Measurements from ENCODE around the gene AP1G2. TPM values are rescaled to one million over a fixed set of nuclear protein-coding genes. Genes with fewer than 3 reads are reported as not detected.

Gene AP1G2
- total and polyA plus RNA-seq, 2 of the 13 experiments (the other 11 are each of a cell fraction or from before 2014, with no cell fraction given), result 96.9 to 611 TPM

- 0 out of 2 replicates have a peak, but pooled peaks have one; percentile 18 for TF ChIP-seq ZBTB46 (CRISPR knock-in tag; IDR thresholded peaks at IDR 0.05; ENCODE audit: borderline replicate concordance)
- no peak for TF ChIP-seq FOXP1 (IDR thresholded peaks at IDR 0.05)
- TF ChIP-seq FOXP1 (CRISPR knock-in tag; IDR thresholded peaks at IDR 0.05), result no peak
- TF ChIP-seq MBD4 (IDR thresholded peaks at IDR 0.05; ENCODE audit: borderline replicate concordance, low read length), result no peak
- no peak; the same call in 1 of the 2 replicates for TF ChIP-seq FOXP4 (CRISPR knock-in tag; IDR thresholded peaks at IDR 0.05)
- TF ChIP-seq NCOA1 (CRISPR knock-in tag; IDR thresholded peaks at IDR 0.05), result 0 out of 2 replicates have a peak, but pooled peaks have one; percentile 8
- TF ChIP-seq, protein P1, sequence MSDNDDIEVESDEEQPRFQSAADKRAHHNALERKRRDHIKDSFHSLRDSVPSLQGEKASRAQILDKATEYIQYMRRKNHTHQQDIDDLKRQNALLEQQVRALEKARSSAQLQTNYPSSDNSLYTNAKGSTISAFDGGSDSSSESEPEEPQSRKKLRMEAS (IDR thresholded peaks at IDR 0.05), result no peak
- no peak for TF ChIP-seq PRDM4 (CRISPR knock-in tag; IDR thresholded peaks at IDR 0.05; ENCODE audit: borderline replicate concordance)
- TF ChIP-seq, protein P2, sequence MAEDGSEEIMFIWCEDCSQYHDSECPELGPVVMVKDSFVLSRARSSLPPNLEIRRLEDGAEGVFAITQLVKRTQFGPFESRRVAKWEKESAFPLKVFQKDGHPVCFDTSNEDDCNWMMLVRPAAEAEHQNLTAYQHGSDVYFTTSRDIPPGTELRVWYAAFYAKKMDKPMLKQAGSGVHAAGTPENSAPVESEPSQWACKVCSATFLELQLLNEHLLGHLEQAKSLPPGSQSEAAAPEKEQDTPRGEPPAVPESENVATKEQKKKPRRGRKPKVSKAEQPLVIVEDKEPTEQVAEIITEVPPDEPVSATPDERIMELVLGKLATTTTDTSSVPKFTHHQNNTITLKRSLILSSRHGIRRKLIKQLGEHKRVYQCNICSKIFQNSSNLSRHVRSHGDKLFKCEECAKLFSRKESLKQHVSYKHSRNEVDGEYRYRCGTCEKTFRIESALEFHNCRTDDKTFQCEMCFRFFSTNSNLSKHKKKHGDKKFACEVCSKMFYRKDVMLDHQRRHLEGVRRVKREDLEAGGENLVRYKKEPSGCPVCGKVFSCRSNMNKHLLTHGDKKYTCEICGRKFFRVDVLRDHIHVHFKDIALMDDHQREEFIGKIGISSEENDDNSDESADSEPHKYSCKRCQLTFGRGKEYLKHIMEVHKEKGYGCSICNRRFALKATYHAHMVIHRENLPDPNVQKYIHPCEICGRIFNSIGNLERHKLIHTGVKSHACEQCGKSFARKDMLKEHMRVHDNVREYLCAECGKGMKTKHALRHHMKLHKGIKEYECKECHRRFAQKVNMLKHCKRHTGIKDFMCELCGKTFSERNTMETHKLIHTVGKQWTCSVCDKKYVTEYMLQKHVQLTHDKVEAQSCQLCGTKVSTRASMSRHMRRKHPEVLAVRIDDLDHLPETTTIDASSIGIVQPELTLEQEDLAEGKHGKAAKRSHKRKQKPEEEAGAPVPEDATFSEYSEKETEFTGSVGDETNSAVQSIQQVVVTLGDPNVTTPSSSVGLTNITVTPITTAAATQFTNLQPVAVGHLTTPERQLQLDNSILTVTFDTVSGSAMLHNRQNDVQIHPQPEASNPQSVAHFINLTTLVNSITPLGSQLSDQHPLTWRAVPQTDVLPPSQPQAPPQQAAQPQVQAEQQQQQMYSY (CRISPR knock-in tag; IDR thresholded peaks at IDR 0.05), result no peak
- TF ChIP-seq, protein P3, sequence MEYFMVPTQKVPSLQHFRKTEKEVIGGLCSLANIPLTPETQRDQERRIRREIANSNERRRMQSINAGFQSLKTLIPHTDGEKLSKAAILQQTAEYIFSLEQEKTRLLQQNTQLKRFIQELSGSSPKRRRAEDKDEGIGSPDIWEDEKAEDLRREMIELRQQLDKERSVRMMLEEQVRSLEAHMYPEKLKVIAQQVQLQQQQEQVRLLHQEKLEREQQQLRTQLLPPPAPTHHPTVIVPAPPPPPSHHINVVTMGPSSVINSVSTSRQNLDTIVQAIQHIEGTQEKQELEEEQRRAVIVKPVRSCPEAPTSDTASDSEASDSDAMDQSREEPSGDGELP (IDR thresholded peaks at IDR 0.05; ENCODE audit: borderline replicate concordance, low read depth), result no peak
- TF ChIP-seq KDM2A (CRISPR knock-in tag; IDR thresholded peaks at IDR 0.05; ENCODE audit: borderline replicate concordance, low read depth), result no peak
- TF ChIP-seq HOXA5 (CRISPR knock-in tag; IDR thresholded peaks at IDR 0.05), result no peak
- TF ChIP-seq RNF2 (conservative IDR thresholded peaks at IDR 0.05; ENCODE audit: low read depth), result no peak
- no peak for TF ChIP-seq ZBTB37 (CRISPR knock-in tag; IDR thresholded peaks at IDR 0.05)
- no peak for TF ChIP-seq SAFB2 (CRISPR knock-in tag; IDR thresholded peaks at IDR 0.05; ENCODE audit: borderline replicate concordance, low read depth)
- TF ChIP-seq ZNF251 (CRISPR knock-in tag; IDR thresholded peaks at IDR 0.05), result no peak; the same call in none of the 2 replicates
- TF ChIP-seq ZNF124 (CRISPR knock-in tag; IDR thresholded peaks at IDR 0.05), result no peak
- no peak for TF ChIP-seq TOE1 (CRISPR knock-in tag; IDR thresholded peaks at IDR 0.05)
- no peak for TF ChIP-seq KDM6A (CRISPR knock-in tag; IDR thresholded peaks at IDR 0.05; ENCODE audit: low read depth)
Observed at GRCh38 chr14:23614395-23614828, 46.8 kb upstream of the AP1G2 start (continued).
